ENCODE measurements around the gene OTOGL. TPM values are rescaled to one million over a fixed set of nuclear protein-coding genes. Genes with fewer than 3 reads are reported as not detected.
A peak's percentile ranks its signal among the peaks of the same experiment; 100 is the strongest.
"Not testable (repeated sequence)": the region's sequence is repeated elsewhere in the genome, so short reads cannot be mapped to it uniquely, and the experiment has no call there.

Gene OTOGL
- total RNA-seq, 1 donor from 2014 or later, result 0.62 TPM

DNA sequence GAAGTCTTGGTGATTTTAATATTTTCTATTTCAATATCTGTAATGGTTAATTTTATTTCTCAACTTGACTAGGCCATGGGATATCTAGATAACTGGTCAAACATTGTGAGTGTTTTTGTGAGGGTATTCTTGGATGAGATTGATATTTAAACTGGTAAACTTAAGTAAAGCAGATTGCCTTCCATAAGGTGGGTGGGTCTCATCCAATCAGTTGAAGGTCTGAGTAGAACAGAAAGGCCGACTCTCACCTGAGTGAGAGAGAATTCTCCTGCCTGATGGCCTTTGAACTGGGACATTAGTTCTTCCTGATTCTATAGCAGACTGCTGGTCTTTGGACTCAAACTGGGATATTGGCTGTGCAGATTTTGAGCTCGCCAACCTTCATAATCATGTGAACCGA lies 36.3 kb downstream of the OTOGL start:
- no peak for DNase-seq

DNA sequence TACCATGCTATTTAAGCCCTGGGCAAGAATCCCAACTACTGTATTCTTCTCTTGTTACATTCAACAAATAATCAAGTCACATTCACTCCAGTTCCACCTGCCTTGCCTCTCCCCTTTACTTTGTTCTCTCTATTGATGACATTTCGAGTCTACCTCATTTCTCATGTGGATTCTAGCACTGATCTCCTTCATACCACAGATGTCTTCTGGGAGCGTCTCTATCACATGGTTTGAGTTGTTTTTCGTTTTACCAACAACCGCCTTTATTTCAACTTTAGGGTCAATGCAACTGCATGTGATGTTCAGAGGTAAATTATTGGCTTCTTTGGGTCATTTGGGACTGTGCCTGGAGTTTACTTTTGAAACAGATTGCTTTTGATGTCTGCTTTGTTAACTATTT lies 40.7 kb downstream of the OTOGL start:
- DNase-seq, result no peak

DNA sequence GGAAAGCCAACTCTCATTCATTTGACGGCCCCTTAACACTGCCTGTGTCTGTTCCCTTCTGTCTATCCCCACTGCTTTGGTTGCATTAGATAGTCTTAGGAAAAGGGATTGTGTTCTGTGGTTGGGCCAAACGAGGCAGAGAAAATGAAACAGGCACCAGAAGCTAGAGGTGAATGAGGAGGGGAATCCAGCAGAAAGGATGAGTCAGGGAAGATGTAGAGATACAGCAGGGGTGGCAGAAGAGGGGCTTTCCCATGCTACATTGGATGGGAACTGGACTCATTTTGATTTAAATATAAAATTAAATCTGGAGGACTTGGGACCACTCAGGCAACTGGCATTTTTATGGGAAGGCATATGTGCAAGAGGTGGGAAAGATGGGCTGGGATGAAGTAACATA lies 43.3 kb downstream of the OTOGL start:
- no peak for DNase-seq

DNA sequence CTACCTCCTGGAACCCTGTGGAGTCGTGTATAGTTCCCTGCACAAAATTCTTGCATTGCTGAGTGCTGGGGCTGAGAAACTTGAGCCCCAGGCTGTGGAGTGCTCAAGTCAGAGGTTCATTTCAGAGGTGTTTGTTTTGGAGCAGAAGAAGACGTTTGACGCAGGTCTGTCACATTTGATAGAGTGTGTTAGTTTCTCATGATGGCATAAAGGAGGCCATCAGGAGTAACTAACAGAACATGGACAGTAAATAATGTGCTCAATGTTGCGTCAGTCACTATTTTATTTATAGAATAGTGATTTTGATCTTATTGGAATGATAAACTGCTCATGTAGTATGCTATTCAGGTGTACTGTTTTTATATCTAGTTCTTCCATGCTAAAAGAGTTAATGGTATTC lies 44.2 kb downstream of the OTOGL start:
- no peak for DNase-seq

DNA sequence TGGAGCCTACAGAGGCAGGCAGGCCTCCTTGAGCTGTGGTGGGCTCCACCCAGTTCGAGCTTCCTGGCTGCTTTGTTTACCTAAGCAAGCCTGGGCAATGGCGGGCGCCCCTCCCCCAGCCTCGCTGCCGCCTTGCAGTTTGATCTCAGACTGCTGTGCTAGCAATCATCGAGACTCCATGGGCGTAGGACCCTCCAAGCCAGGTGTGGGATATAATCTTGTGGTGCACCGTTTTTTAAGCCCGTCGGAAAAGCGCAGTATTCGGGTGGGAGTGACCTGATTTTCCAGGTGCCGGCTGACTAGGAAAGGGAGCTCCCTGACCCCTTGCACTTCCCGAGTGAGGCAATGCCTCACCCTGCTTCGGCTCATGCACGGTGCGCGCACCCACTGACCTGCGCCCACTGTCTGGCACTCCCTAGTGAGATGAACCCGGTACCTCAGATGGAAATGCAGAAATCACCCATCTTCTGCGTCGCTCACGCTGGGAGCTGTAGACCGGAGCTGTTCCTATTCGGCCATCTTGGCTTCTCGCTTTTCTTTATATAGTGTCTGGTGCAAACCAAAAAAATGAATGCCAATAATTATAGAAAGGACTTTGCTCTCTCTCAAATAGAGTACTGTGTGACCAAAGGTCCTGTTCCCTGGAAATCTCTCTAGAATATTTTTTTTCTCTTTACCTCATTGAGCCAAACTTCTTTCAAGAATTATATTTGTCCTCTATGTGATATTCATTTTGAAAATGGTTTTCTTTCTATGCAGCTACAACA lies 50.4 kb downstream of the OTOGL start:
- DNase-seq, result not testable (repeated sequence)

DNA sequence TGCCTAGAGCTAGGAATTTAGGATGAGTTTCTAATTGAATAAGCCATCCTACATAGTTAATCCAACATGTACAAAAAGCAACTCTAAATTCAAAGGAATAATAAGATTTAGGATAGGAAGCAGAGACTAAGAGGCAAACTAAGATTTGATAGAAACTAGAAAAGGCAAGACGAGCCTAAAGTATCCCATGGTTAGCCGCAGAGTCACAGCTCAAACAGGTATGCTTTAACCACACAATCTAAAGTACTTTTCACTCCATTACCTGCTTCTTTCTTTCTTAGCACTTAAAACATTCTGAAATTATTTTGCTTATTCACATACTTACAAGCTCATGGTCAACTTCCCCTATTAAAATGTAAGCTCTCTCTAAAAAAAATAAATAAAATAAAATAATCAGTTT lies 51.8 kb downstream of the OTOGL start:
- DNase-seq, result no peak

DNA sequence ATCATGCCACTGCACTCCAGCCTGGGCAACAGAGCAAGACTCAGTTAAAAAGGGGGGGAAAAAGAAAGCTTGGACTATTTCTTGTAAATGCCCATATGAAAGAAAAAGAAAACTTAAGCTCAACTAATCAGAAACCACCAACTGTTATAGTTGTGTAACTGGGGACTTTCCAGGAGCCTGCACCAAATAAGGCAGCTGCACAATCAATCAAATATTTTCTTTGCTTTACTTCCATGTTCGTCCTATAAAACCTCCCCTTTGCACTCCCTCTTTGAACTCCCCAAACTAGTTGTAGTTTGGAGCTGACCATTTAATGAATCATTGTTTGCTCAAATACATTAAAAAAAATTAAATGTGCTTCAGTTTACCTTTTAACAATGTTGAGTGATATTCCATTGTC lies 54.9 kb downstream of the OTOGL start:
- DNase-seq, result no peak

DNA sequence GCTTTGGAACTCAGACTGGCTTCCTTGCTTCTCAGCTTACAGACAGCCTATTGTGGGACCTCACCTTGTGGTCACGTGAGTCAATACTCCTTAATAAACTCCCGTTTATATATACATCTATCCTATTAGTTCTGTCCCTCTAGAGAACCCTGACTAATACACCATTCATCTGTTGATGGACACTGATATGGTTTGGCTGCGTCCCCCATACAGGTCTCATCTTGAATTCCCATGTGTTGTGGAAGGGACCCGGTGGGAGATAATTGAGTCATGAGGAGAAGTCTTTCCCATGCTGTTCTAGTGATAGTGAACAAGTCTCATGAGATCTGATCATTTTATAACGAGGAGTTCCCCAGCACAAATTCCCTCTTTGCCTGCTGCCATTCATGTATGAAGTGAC lies 57.0 kb downstream of the OTOGL start:
- no peak for DNase-seq

DNA sequence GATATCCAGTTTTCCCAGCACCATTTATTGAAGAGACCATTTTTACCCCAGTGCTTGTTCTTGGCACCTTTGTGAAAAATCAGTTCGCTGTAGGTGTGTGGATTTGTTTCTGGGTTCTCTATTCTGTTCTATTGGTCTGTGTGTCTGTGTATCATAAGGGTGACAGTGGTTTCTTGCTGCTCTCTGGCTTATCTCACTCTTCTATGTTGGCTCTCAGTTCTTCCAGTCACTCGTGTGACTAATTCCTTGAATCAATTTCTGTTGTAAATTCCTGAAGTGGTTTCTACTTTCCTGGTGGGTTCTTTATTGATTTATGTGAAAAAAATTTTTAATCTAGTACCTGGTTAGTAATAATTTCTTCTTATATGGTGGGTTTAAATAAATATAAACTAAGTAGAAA lies 58.3 kb downstream of the OTOGL start:
- no peak for DNase-seq

DNA sequence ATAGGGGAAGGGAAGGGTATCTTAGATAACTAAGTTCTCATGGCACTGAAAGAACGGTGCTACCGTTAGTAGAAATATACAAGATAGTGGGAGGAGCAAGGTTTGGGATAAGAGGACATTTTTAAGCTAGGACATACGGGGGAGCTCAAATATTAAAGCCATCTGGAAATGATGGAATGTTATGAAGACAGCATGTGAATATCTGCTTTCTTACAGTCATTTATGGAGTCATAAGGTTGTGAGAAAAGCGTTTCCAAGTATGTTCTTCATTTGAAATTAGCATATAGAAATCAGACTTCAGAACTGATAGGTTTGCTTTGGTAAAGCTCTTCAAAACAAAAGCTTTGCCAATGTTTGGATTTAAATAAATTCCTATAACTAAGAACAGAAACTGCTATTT lies 62.3 kb downstream of the OTOGL start:
- no peak for DNase-seq

DNA sequence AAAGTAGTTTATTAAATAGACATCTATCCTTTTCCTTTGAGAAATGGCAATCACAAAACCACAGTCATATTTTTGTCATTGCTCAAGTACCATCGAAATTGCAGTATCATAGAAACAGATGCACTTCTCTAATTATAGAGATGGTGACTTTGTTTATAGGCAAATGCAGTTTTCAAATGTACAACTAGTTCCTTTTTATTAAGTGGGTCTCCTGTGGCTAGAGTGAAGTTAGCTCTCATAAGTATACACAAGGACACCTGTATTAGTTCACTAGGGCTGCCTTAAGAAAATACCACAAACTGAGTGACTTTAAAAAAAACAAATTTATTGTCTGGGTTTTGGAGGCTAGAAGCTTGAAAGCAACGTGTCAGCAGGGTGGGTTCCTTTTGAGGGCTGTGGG lies 62.8 kb downstream of the OTOGL start:
- no peak for DNase-seq

DNA sequence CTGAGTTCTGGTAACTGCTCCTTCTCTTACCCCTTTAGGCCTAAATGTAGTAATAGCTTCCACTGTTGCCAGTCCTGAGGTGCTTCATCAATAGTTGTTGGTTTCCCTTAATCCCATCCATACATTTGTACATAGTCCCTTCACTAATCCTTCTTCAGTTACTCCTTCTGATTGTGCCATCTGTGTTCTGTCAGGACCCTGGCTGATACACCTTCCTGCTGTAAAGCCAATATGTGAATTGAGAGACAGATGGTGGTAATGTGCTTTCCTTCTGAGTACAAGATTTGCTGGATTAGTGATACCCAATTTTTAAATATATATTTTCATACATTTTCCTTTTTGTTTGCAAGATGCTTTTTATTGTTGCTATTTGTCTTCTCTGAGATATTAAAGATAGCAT lies 66.4 kb downstream of the OTOGL start:
- no peak for DNase-seq

DNA sequence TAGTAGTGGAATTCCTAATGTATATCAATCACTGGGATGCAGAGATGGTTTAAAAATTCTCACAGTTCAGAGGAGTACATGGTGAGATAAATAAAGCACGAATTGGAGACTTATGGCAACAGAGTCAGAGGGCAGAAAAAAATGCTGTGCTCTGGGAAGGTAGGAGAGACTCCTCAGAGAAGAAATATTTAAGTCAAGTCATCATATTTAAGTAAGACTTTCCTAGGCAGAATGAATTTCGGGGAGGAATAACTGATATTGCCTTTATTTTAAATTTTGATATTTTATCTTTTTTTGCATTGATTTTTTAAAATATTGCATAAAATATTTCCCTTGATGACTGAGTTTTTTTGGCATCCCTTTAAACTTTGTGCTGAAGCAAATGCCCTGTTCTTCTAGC lies 67.4 kb downstream of the OTOGL start:
- no peak for DNase-seq

DNA sequence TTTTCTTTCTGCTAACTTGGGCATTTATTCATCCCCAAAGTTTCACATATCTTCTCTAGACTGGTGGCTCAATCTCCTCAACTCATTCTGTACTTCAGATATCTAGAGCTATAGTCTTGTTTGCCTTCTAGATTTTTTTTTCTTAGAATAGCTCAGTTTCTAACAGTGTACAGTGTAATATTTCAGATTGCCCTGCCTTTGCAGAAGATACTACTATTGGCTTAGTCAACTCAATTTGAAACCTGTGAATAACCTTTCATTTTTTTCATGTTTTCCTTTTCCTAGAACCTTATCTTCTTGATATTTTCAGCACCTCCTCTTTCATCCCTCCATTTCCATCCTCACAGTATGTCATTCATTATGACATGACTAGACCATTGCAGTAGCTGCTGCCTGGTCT lies 69.6 kb downstream of the OTOGL start:
- no peak for DNase-seq

DNA sequence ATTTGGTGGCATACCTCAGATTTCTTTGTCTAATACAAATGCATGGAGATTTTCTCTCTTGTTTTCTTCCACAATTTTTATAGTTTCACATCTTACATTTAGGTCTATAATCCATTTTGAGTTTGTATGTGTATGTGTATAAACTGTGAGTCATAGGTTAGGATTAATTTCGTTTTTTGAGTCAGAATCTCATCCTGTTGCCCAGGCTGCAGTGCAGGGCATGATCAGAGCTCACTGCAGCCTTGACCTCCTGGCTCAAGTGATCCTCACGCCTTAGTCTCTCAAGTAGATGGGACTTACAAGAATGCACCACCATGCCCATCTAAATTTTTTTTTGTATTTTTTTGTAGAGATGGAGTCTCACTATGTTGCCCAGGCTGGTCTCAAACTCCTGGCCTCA lies 71.6 kb downstream of the OTOGL start:
- no peak for DNase-seq

DNA sequence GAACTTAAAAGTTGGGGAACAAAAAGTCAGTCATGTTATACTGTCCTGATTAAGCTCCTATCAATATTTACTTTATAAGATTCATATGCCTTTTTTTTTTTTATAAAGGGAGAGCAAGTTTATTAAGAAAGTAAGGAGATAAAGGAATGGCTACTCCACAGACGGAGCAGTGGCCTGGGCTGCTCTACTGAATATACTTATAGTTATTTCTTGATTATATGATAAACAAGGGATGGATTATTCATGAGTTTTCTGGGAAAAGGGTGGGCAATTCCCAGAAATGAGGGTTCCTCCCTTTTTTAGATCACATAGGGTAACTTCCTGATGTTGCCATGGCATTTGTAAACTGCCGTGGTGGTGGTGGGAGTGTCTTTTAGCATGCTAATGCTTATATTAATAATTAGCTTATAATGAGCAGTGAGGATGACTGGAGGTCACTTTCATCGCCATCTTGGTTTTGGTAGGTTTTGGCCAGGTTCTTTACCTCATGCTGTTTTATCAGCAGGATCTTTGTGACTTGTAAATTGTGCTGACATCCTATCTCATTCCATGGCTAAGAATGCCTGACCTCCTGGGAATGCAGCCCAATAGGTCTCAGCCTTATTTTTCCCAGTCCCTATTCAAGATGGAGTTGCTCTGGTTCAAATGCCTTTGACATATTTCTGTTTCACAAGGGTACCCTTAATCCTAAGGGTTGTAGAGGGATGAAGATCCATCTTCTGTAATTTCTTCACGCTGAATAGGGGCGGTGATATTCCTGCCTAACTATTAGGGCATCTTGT lies 73.9 kb downstream of the OTOGL start:
- no peak for DNase-seq

DNA sequence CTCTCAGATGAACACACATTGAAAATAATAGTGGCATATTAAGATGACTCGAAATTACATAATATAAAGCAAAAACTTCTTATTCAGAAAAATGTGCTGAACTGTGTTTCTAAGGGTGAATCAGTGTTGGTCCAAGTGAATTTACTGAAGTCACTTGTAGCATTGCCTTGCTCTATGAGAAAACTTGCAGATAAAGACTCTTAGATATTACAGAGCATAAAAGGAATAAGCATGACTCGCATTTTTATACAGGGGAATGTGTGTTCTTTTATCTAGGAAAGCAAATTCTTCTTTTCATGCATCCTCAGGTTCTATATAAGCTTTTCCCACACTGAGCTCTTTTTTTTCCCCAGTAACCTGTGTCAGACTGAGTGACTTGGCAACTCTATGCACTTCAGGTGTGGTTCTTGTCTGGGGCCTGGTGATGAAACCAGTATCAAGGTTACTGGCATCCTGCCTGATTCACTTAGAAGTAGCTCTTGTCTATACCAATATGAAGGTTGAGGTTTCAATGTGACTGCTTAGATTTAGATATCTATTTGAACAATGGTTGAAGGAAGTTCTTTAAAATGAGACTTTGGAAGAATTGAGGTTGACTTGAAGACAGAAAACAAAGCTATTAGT lies 76.1 kb downstream of the OTOGL start:
- no peak for DNase-seq

DNA sequence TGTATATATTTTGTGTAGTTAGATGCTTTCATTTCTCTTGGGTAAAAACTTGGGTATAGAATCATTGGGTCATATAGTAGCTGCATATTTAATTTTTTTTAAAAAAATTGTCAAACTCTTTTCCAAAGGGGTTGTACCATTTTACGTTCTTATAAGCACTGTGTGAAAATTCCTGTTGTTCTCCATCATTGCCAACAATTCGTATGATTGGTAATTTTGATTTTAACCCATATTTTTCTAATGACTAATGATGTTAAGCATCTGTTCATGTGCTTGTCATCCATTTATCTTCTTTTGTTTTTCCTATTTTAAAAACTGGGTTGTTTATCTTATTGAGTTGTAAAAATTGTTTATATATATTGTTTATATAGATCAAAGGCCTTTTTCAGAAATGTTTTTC lies 77.4 kb downstream of the OTOGL start:
- DNase-seq, result no peak

DNA sequence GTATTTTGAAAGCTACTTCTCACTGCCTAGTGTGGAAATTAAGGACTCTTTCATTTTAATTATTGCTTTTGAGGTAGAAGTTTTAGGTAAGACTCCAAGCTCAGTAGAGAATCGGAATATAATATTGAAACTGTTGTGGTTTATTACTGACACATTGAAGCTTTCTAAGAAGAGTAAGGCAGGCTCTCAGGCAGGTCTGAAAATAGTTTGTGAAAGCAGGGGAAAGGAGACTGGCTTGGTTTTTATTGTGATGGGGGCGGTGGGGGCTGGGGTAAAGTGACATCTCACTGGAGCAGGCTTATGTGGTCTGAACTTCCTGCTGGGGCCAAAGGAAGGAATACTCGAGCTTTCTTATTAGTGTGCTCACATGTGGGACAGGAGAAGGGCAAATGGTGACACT lies 79.5 kb downstream of the OTOGL start:
- no peak for DNase-seq

DNA sequence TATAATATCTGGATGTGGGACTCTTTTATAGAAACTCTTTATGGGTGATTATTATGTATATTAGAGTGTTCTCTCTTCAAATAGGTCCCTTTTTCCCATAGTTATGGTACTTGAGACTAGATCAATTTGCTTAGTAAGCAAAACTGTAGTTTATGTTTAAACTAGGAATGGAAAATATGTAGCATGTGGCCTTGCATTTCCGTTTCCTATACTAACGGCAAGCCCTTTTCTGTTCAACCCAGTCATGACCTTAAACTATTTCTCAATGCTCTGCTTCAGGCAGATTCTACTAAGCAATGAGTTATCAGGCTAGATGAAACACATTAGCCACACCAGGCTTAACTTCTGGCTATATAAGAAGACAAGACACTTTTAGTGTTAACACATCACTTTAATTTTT lies 84.6 kb downstream of the OTOGL start:
- DNase-seq, result no peak

DNA sequence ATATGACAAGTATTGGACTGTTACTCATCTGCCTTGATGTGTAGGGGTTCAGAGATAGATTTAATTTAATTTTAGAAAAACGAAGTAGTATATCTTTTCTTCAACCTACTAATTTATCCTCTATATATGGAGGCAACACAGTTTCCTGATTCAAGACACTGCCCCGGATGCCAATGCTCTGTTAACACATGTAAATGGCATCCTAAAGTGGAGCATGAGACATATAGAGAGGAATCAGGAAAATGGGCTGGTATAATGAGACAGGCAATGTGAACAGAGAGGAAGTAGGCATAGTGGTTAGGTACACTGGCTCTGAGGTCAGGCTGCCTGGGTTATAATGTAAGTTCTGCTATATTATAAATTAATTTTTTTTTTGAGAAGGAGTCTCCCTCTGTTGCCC lies 85.6 kb downstream of the OTOGL start:
- no peak for DNase-seq

DNA sequence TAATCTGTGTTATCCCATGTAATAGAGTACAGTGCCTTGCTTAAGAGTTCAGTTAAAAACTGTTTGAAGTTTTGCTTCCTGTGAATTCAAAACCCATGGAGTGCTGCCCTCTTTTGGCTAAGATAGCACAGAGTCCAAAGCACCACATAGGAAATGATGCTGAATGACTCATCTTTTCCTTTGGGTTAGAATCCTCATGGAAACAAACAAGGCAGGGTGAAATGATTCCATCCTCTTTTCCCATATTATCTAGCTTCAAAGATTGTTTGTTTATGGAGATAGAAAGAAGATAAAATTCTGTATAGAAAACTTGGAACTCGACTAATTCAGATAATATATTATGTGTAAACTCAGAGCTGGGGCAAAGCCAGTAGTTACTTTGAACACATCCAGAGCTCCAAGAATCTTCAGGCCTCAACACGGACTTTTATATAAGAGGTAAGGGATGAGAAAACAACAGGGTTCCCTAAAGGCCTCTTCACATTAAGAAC lies 87.4 kb downstream of the OTOGL start:
- peak; percentile 35 for DNase-seq

DNA sequence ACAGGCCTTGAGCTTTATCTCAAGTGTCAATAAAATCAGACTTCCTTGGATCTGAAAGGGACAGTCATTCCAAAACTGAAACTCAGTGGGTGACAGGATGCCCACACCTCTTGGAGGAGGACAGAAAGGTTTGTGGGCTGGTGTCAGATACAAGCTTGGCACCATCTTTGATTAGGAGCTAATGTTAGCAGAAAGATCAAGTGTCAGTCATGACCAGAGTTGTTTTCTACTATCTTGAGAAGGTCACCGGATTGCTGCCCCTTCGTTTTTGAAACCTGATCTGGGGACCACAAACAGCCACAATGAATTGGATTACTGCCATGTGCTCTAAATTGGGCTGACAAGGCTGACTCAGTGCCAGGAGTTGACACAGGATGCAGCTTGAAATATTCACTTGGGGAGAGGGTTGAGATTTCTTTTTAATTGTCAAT lies 88.3 kb downstream of the OTOGL start:
- no peak for DNase-seq
